ENCODE results near the gene FAM53A. TPM values are rescaled to one million over a fixed set of nuclear protein-coding genes. Genes with fewer than 3 reads are reported as not detected.
A peak's percentile ranks its signal among the peaks of the same experiment; 100 is the strongest.

The FAM53A gene
- total and polyA plus RNA-seq, 2 of the 4 experiments (the other 2 are of a cell fraction), result 2.0 to 3.1 TPM

DNA sequence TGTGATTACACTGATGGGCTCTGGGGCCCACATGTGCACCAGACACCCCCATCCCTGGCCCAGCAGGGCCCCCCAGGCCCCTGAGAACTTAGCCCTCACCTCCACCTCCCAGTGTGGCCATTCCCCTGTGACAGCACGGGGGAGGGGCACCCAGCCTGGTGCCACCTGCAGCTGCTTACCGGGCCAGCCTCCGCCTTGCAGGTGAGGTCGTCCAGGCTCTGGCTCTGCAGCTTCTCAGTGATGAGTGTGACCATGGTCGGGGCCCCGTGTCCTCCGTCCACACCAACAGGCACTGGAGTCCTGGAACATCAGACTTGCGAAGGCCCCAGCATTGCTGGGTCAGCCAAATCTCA is 15.6 kb downstream of the FAM53A start:
- CTCF ChIA-PET, result no interaction called here
- Histone ChIP-seq H3K18ac (ENCODE audit: low read depth, low read length) (no peak overlapping the region), H3K27me3 (ENCODE audit: control insufficient read depth, insufficient read depth, low read length) (no peaks in the 10 kb centered on the region), H3K56ac (ENCODE audit: extremely low read depth, insufficient read depth, low read length) (no peak overlapping the region), H3K23ac (ENCODE audit: low read depth, low read length) (no peak overlapping the region), H2AK9ac (replicated peaks; ENCODE audit: low read depth, low read length, poor library complexity) (no peak overlapping the region), H4K5ac (ENCODE audit: low read depth, low read length) (no peak overlapping the region), H4K20me1 (ENCODE audit: insufficient read depth, low read length) (no peaks in the 10 kb centered on the region), H2AK5ac (ENCODE audit: low read depth, low read length) (no peak overlapping the region; the same call in 1 of the 2 replicates), H4K91ac (ENCODE audit: insufficient read depth, low read depth, low read length) (no peak overlapping the region), H3K27ac (ENCODE audit: insufficient read depth, low read length) (no peak overlapping the region), H2AFZ (replicated peaks; ENCODE audit: low read length, poor library complexity) (peak overlapping the region; percentile 41), H2BK20ac (ENCODE audit: low read depth, low read length) (no peak overlapping the region), H3K79me1 (ENCODE audit: low read depth in 1 of 2, low read length in 2 of 2) (no peaks in the 10 kb centered on the region), H3K36me3 (ENCODE audit: control insufficient read depth, insufficient read depth, low read length) (no peaks in the 10 kb centered on the region), H3K9me3 (ENCODE audit: control insufficient read depth, insufficient read depth, low read length) (no peaks in the 10 kb centered on the region), H3K4me2 (ENCODE audit: low read depth, low read length) (no peak overlapping the region), H3K9ac (ENCODE audit: low read depth, low read length) (no peak overlapping the region), H3K4me1 (ENCODE audit: control insufficient read depth, insufficient read depth, low read length) (no peaks in the 10 kb centered on the region), H2BK15ac (ENCODE audit: low read depth, low read length) (no peak overlapping the region), H3K4ac (ENCODE audit: low read depth, low read length) (no peak overlapping the region), H3K9me1 (ENCODE audit: insufficient read depth, low read length) (no peaks in the 10 kb centered on the region; the same call in 1 of the 2 replicates), H2BK5ac (ENCODE audit: low read depth, low read length, poor library complexity, severe bottlenecking) (no peak overlapping the region), H2BK120ac (ENCODE audit: low read depth, low read length) (no peak overlapping the region), H4K8ac (ENCODE audit: low read depth in 2 of 2, low read length in 2 of 2) (no peak overlapping the region), H3K4me3 (ENCODE audit: insufficient read depth, low read depth, low read length) (no peak overlapping the region), H3K14ac (replicated peaks; ENCODE audit: low read depth, low read length) (no peak overlapping the region)
- BruUV-seq (replicated peaks), result no TSS peak
- WGBS, 2 experiments (ENCODE audit: extremely low coverage in 2 of 2, insufficient read length in 1 of 2), result 77% methylated on average over 6 of the region's 8 CpGs; no CpG with 5 or more reads in 1 of the 2 experiments
- DNase-seq (no peak), ATAC-seq (ENCODE audit: low read depth) (no peak)
- intact Hi-C loops (cut with micrococcal nuclease) (no loop called here), in situ Hi-C loops (cut with MboI; ENCODE audit: low sequenced_read_pairs) (no loop called here), dilution Hi-C loops (cut with HindIII; ENCODE audit: low sequenced_read_pairs, unreplicated experiment) (no loop called here)
- POLR2A ChIA-PET (ENCODE audit: unreplicated experiment), result no interaction called here
- TF ChIP-seq MAFK (IDR thresholded peaks at IDR 0.05; ENCODE audit: low read depth, low read length), result no peak
- TF ChIP-seq FOS (IDR thresholded peaks at IDR 0.05; ENCODE audit: low read depth, low read length), result no peak
- no peak for TF ChIP-seq MXI1 (IDR thresholded peaks at IDR 0.05; ENCODE audit: borderline replicate concordance, low read depth, low read length)
